ENCODE data around the gene CFAP100. TPM values are rescaled to one million over a fixed set of nuclear protein-coding genes. Genes with fewer than 3 reads are reported as not detected.

CFAP100 gene
- total RNA-seq, 1 experiment from 2014 or later: not detected

DNA sequence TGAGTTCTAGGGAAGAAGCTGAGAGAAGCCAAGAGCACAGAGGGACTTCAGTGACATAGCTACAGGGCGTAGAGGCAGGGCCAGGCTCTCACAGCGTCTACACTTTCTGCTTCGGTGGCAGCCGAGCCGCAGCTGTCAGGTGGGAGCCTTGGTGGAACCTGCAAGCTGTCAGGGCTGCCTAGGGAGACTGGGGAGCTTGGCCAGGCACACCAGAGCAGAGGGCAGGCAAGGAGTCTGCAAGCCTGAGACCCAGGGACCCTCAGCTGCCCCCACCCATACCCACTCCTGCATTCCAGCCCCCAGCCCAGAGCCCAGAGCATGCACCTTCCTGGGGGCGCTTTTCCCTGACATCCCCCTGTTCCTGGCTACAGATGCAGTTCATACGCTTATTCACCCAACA is 24.1 kb upstream of the CFAP100 start:
- no TSS peak for BruUV-seq (replicated peaks)
- TF ChIP-seq, protein P1, sequence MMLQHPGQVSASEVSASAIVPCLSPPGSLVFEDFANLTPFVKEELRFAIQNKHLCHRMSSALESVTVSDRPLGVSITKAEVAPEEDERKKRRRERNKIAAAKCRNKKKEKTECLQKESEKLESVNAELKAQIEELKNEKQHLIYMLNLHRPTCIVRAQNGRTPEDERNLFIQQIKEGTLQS (IDR thresholded peaks at IDR 0.05): no peak
- TF ChIP-seq, protein P2, sequence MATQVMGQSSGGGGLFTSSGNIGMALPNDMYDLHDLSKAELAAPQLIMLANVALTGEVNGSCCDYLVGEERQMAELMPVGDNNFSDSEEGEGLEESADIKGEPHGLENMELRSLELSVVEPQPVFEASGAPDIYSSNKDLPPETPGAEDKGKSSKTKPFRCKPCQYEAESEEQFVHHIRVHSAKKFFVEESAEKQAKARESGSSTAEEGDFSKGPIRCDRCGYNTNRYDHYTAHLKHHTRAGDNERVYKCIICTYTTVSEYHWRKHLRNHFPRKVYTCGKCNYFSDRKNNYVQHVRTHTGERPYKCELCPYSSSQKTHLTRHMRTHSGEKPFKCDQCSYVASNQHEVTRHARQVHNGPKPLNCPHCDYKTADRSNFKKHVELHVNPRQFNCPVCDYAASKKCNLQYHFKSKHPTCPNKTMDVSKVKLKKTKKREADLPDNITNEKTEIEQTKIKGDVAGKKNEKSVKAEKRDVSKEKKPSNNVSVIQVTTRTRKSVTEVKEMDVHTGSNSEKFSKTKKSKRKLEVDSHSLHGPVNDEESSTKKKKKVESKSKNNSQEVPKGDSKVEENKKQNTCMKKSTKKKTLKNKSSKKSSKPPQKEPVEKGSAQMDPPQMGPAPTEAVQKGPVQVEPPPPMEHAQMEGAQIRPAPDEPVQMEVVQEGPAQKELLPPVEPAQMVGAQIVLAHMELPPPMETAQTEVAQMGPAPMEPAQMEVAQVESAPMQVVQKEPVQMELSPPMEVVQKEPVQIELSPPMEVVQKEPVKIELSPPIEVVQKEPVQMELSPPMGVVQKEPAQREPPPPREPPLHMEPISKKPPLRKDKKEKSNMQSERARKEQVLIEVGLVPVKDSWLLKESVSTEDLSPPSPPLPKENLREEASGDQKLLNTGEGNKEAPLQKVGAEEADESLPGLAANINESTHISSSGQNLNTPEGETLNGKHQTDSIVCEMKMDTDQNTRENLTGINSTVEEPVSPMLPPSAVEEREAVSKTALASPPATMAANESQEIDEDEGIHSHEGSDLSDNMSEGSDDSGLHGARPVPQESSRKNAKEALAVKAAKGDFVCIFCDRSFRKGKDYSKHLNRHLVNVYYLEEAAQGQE (IDR thresholded peaks at IDR 0.05; ENCODE audit: low read depth): no peak
- TF ChIP-seq POLR2AphosphoS5 (IDR thresholded peaks at IDR 0.05; ENCODE audit: low read depth, low read length): no peak
- TF ChIP-seq FOSL1 (IDR thresholded peaks at IDR 0.05; ENCODE audit: low read depth): no peak
- Histone ChIP-seq H3K9me3 (ENCODE audit: control insufficient read depth in 1 of 2, insufficient read depth in 1 of 2, low read depth in 1 of 2, low read length in 2 of 2) (no peaks in the 10 kb centered on the region), H3K9me2 (ENCODE audit: insufficient read depth) (no peaks in the 10 kb centered on the region), H3K4me3 (replicated peaks in 1 of 2; ENCODE audit: low read depth in 1 of 2, low read length in 2 of 2) (no peak overlapping the region), H3K4me1 (ENCODE audit: control insufficient read depth in 1 of 2, insufficient read depth in 2 of 2, low read length in 2 of 2) (no peaks in the 10 kb centered on the region), H2AFZ (ENCODE audit: low read depth, low read length, poor library complexity, severe bottlenecking) (no peak overlapping the region), H3K27ac (ENCODE audit: low read depth, low read length) (no peak overlapping the region), H4K20me1 (ENCODE audit: insufficient read depth) (no peaks in the 10 kb centered on the region), H3K4me2 (ENCODE audit: low read length) (no peak overlapping the region), H3K79me2 (ENCODE audit: insufficient read depth, low read length) (no peaks in the 10 kb centered on the region), H3K27me3 (ENCODE audit: insufficient read depth, low read length) (no peaks in the 10 kb centered on the region), H3K36me3 (ENCODE audit: control insufficient read depth in 1 of 2, insufficient read depth in 2 of 2, low read length in 2 of 2) (no peaks in the 10 kb centered on the region), H3K9ac (ENCODE audit: low read length) (no peak overlapping the region)
- ChIA-PET POLR2A (no interaction called here), CTCF (no interaction called here), RAD21 (ENCODE audit: low non-redundant PET in 1 of 2, low total read pairs in 2 of 2, uncharacterized antibody in 2 of 2, unreplicated experiment in 2 of 2) (interaction anchor here in 1 of 2 experiments (0.5 kb wide), 1 partner anchor 93 kb away, joined by 3 read pairs; no protein-coding TSS in a partner anchor)
- ATAC-seq: no peak
- no peak for DNase-seq (ENCODE audit: low read depth, low spot score)
- intact Hi-C loops (cut with micrococcal nuclease): no loop called here

DNA sequence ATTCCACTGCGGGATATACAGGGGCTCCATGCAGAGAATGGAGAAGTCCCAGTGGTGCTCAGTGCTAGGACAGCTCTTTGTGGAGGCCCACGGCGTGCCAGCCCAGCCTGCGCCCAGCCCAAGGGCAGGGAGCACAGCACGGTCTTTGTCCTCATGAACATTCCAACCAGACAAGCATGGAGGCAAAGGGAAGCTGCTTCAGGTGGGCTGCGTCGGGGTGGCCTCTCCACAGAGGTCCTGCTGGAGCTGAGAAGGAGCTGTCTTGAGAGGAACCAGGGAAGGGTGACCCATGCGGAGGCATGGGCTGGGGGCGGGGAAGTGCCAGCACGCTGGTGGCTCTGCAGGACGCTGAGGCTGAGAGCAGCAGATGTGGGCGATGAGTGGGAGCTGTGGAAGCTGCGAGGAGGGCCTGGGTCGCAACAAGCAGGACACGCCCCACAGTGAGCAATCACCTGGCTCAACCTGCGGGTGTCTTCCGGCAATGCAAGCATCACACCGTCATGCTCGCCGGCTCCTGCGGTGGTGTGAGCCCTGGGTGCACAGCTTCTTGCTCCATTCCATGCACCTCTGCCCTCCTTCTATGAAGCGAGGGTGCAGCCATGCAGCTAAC is 23.5 kb upstream of the CFAP100 start:
- BruUV-seq (replicated peaks): no TSS peak
- ChIA-PET RAD21 (ENCODE audit: low non-redundant PET in 1 of 2, low total read pairs in 2 of 2, uncharacterized antibody in 2 of 2, unreplicated experiment in 2 of 2) (interaction anchor here in 1 of 2 experiments (0.5 kb wide), 1 partner anchor 94 kb away, joined by 3 read pairs; no protein-coding TSS in a partner anchor), POLR2A (no interaction called here), CTCF (no interaction called here)
- H4K20me1 ChIP-seq (ENCODE audit: insufficient read depth): no peaks in the 10 kb centered on the region
- intact Hi-C loops (cut with micrococcal nuclease): no loop called here
- no peak overlapping the region for H3K27ac ChIP-seq (ENCODE audit: low read depth, low read length)
- no peak for DNase-seq (ENCODE audit: low read depth, low spot score)
- no peak for ATAC-seq
- no peak overlapping the region for H3K4me3 ChIP-seq (replicated peaks in 1 of 2; ENCODE audit: low read depth in 1 of 2, low read length in 2 of 2)
- TF ChIP-seq RAD21 (IDR thresholded peaks at IDR 0.05; ENCODE audit: low read depth): no peak
- TF ChIP-seq CEBPB (IDR thresholded peaks at IDR 0.05; ENCODE audit: low read depth): no peak
- no peak for TF ChIP-seq TCF7L2 (IDR thresholded peaks at IDR 0.05; ENCODE audit: borderline replicate concordance, extremely low read depth, insufficient read depth, insufficient read length)
- TF ChIP-seq SRF (IDR thresholded peaks at IDR 0.05; ENCODE audit: low read depth): no peak
- no peak for TF ChIP-seq POLR2A (IDR thresholded peaks at IDR 0.05; ENCODE audit: borderline replicate concordance, extremely low read depth, insufficient read depth, insufficient read length)
- no peak overlapping the region for H2AFZ ChIP-seq (ENCODE audit: low read depth, low read length, poor library complexity, severe bottlenecking)
- H3K79me2 ChIP-seq (ENCODE audit: insufficient read depth, low read length): no peaks in the 10 kb centered on the region
- no peaks in the 10 kb centered on the region for H3K9me2 ChIP-seq (ENCODE audit: insufficient read depth)
- no peaks in the 10 kb centered on the region for H3K36me3 ChIP-seq (ENCODE audit: control insufficient read depth in 1 of 2, insufficient read depth in 2 of 2, low read length in 2 of 2)
- H3K27me3 ChIP-seq (ENCODE audit: insufficient read depth, low read length): no peaks in the 10 kb centered on the region
- no peak overlapping the region for H3K9ac ChIP-seq (ENCODE audit: low read length)
- H3K4me1 ChIP-seq (ENCODE audit: control insufficient read depth in 1 of 2, insufficient read depth in 2 of 2, low read length in 2 of 2): no peaks in the 10 kb centered on the region
- H3K4me2 ChIP-seq (ENCODE audit: low read length): no peak overlapping the region
- H3K9me3 ChIP-seq (ENCODE audit: control insufficient read depth in 1 of 2, insufficient read depth in 1 of 2, low read depth in 1 of 2, low read length in 2 of 2): no peaks in the 10 kb centered on the region
